Stimulated activated CD4-positive, alpha-beta T cell treated with anti-CD3 and anti-CD28 coated beads, Interleukin-1b, Interleukin-23, amount 100 ng/mL, for 48 hours (primary cell): ENCODE data around the gene LEKR1.

ENCODE experiments used
- DNase-seq: peaks from one replicate; pipeline ENCODE4 v3.0.0-alpha.2; 2020

LEKR1 gene

DNA sequence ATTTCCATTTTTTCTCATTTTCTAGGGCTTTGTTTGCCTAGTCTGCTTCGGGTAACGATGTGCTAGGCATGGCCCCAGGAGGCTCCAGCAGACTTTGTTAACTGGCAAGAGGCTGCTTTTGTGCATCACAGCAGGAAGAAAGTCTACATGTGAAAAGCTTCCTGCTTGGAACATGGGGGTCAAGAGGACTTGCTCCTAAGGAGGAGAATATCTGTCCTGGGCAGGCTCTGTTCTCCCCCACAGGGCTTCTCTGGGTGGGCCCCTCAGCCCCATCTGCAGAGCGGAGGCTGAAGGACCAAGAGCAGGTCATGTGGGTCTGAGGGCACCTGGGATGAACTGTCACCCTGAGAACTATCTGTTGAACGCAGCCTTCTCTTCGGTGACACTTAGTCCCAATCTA lies 239.0 kb downstream of the LEKR1 start:
- no peak for DNase-seq

DNA sequence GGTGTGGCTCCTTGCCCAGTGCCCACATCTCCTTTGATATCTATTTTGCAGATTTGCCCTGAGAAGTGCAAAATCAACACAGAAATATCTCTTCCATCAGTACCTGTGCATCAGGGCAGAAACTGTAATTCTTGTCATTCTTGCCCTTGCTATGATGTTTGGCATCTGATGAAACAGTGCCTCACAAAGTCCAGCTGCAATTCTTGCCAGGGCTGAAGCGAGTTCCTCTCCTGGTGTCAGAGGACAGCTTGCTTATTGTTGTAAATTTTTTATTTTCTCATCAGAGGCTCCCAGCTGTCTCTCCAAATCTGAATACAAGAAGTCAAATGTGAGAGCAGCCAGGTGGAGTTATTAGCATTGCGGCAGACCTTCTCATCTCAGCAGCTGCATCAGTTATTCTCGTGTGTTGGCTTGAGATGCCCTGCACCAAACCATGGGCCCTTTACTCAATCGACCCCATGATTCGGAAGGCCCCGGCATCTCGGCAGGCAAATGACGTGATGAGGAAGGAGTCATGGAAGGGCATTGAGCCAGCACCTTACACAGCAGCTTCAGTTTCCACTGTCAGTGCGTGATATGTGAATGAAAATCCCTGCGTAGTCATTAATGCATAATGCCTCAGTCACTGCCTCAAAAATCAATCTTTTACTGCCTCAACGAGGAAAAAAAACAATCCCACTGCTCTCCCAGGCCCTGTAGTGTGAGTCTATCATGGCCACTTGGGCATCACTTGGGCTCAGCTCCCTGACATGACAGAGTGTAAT lies 240.4 kb downstream of the LEKR1 start:
- no peak for DNase-seq

DNA sequence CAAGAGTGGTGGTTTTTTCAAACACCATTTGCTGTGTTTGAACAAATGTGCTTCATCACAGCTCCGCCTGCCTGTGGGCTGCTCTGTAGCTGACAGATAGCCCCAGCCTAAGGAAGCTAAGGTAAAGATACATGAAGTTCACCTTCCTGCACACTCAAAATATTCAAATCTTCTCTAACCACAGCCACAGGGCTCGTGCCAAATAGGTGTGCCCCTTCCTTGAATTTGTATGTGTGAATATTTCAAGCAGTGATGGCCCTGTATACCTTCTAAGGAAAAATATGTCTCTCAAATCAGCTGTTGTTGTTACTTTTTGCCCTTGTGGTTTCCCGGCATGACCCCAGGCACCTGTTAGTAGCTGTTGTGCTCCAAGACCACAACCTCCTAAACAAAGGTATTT lies 241.0 kb downstream of the LEKR1 start:
- no peak for DNase-seq

GRCh38 chr3:157069406-157069805 lies 243.3 kb downstream of the LEKR1 start:
- DNase-seq = no peak

DNA sequence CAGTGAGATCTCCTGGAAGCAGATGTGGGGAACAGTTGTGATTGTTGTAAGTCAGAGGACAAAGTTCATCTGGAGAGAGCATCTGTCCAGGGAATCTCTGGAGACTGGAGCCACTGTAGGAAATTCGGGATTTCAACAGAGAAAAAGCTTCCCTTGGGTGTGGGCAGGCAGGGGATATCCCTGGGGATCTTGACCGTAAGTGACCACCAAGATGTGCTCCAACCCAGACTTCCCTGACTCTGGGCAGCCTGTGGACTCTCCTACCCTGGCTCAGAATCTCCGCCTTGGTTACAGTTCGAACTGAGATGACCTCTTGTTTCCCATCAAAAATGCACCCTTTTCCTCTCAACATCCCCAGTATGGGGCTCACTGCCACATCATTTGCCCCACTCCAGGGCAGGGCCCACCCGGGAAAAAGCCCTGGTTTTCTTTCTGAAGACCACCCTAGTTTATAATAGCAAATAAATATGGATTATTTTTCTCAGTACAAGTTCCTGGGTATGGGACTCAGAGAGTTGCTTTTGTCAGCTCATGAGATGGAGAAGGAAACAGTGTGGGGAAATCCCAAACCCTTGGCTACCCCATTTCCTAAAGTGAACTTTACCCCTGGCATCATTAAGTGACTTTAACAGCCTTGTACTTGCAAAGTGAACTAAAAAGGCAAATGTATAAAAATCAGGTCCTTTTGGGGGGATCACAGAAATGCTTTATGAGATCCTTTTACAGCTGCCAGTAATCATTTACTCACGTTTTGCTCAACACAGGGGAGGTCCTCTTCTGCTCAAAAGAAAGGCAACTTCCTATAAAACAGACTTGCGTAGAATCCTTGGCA lies 243.9 kb downstream of the LEKR1 start:
- no peak for DNase-seq

GRCh38 chr3:157070678-157070999 lies 244.5 kb downstream of the LEKR1 start:
- DNase-seq = no peak

DNA sequence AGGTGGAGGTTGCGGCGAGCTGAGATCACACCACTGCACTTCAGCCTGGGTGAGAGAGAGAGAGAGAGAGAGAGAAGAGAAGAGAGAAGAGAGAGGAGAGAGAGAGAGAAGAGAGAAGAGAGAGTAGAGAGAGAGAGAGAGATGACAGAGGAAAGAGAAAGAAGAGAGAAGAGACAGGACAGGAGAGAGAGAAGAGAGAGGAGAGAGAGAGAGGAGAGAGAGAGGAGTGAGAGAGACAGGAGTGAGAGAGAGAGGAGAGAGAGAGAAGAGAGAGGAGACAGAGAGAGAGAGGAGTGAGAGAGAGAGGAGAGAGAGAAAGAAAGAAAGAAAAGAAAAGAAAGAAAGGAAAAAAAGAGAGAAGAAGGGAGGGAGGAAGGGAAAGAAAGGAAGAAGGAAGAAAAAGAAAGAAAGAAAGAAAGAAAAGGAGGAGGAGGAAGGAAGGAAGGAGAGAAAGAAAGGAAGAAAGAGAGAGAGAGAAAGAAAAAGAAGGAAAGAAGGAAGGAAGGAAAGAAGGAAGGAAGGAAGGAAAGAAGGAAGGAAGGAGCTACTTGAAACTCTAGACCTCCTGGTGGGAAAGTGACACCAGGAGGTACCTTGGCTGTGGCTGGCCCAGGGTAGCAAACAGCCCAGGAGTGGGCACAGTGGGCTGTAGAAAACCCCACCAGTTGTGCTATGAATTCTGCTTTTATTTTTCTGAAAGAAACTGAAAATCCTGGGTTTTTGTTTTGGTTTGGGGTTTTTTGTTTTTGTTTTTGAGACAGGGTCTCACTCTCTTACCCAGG lies 245.8 kb downstream of the LEKR1 start:
- DNase-seq = no peak

GRCh38 chr3:157073810-157074209 lies 247.7 kb downstream of the LEKR1 start:
- no peak for DNase-seq

- no peak for DNase-seq
Measured at GRCh38 chr3:157074490-157074889, 248.3 kb downstream of the LEKR1 start.

GRCh38 chr3:157074981-157075380 lies 248.8 kb downstream of the LEKR1 start:
- no peak for DNase-seq

DNA sequence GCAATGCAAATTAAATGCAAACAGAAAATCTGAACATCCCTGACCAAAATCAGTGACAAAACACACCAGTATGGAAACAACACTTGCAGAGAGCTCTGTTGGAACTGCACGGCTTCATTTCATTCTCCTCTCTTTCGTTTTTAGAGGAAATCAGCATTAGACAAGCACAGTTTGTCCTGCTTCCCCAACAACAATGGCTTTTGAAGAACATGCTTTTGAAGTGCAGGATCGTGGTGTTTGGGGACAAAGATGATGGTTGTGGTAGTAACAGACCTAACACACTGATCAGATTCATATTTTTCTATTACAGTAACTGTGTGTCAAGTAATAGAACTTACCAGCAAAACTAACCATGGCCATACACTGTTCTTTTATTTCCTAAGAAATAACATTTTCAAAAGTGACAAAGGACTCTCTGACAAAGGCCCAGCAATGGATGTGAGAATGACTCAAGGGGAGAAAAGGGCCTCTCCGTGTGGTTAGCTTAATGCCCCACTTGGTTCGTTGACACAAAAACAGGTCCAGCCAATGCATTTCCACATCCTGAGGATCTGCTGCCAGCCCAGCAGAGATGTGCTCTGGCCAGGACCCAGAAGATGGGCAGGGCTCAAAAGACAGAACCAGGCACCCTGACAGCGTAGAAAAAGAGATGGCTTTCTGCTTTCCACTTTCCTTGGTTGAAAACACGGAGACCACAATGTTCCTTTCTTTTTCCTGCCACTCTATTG lies 249.7 kb downstream of the LEKR1 start:
- no peak for DNase-seq

DNA sequence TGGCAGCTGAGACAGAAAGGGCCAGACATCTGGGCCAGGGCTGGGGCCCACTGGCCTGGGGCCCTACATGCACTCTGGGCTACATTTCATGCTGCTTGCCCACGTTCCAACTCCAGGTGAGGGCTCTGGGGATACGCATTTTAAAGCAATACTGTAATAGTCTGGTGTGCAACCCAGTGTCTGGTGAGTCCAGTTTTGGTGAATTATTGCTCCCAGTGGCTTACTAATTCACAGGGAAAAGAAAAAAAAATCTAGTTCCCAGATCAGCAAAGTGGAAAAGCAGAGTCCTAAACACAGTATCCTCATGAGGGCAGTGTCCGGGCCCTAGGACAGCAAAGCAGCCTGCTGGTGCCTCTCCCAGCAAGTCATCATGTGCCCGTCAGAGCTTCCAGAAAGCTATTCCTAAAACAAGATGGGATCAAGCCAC lies 251.4 kb downstream of the LEKR1 start:
- no peak for DNase-seq

GRCh38 chr3:157078131-157078810 lies 252.1 kb downstream of the LEKR1 start:
- no peak for DNase-seq

- DNase-seq = no peak
Measured at GRCh38 chr3:157078811-157079185, 252.6 kb downstream of the LEKR1 start.

- no peak for DNase-seq
Measured at GRCh38 chr3:157079676-157080369, 253.7 kb downstream of the LEKR1 start.

DNA sequence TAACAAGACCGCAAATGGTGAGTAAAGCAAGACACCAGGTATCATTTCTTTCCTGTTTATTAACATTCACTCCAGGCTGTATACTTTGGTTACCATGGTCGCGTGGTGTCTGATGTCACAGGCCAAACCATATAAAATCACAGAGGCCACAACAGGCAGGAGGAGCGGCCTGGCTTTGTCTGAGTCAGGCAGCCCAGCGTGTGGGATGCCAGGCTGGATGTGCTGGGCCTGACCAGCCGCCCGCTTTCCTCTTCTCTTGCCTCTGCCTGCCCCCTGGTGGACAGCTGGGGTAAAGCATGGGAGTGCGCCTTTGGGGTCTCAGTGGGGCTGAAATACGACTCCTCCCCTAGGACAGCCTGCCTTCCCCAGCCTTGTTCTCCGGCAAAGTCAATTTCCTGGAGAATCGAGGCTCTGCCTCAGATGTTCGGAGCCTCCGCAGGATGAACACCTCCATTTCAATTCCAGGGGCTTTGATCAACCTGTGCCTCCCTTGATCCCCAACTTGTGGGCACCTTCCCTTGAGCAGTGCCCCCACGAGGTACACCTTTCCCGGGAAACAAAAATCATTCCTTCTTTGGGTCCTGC lies 255.6 kb downstream of the LEKR1 start:
- DNase-seq = peak; percentile 84

DNA sequence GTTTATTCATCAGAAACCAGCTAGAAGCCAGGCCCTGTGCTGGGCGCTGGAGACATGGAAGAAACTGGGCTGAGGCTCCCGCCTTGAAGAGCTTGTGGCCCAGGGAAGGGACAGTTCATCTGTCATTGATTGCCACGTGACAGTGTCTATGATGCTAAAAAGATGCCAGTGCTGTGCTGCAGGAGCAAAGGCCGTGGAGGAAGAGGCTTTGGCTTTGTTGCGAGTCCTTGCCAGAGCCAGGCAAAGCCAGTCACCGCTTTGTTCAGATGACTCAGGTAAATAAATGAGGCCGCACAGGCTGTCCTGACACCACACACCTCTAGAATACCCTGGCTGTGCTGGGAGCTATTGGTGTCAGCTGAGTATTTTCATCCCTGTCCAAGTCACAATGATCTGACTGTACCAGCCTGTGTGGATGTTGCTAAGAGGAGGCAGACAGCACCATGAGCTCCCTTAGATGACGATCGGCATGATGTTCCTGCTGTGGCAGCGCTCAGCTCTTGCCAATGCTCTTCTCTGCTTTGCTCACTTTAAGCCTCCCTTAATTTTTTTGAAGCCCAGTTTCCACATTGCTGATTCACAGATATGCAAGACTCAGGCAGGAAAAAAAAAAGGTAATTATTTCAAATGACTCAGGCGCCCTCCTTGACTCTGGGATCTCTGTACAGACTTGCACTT lies 256.3 kb downstream of the LEKR1 start:
- no peak for DNase-seq

GRCh38 chr3:157083824-157084223 lies 257.7 kb downstream of the LEKR1 start:
- DNase-seq = no peak

GRCh38 chr3:157086060-157086750 lies 260.1 kb downstream of the LEKR1 start:
- no peak for DNase-seq

DNA sequence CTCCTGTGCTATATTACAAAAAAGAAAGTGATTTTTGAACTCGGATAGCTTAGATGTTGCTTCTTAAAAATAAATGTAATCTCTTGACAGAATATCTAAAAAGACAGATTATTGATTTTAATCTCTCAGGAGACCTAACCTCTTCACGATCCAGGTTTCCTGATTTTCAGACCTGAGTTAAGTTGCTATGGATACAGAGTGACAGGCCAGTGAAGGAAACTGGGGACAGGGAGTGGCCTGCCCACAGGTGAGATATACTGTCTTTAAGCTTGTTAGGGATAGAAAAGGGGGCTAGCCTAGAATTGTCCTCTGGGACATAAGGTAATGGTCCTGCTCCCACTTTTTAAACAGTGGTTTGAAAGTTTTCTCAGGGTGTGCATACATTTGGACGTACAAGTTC lies 260.6 kb downstream of the LEKR1 start:
- no peak for DNase-seq
